IPS DF 4.7 (cell line): ENCODE measurements around the gene SGK1.

Source experiments
- DNase-seq: peaks from one replicate; pipeline ENCODE4 v3.0.0-alpha.2; 2013; ENCODE audit warnings: low spot score; ENCODE audit errors: extremely low read depth

Gene SGK1

DNA sequence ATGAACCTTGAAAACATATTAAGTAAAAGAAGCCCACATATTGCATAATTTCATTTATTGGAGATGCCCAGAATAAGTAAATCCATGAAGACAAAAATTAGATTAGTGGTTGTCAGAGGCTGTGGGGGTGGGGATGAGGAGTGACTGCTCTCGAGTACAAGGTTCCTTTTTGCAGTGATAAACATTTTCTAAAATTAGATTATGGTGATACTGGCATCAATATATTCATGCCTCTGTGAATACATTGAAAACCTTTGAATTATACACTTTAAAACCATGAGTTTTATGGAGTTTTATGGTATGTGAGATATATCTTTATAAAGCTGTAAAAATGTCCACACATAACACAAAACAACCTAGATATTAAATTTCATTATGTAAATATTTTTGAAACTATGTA, 189.8 kb downstream of the SGK1 start:
- no peak for DNase-seq

DNA sequence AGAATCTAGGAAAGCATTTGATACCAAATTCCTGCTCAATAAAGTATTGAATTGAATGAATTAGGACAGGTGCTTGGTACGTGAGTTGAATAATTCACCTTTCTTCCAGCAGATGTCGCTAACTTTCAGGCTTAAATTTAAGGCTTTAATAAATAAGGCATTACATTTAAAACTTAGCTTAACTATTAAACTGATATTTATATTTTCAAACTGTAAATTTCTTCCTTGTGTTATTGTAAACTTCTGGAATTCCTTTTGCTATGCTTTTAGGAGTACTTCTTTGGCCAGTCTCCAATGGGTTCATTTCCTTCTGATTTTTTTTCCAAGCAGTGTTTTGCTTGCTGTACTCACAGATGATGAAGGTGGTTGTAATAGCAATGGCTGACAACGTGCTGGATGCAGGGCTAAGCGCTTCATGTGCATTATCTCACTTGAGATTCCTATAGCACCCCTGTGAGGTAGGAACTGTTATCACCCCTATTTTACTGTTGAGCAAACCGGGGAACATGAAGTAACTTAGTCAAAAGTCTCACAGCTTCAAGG, 194.2 kb downstream of the SGK1 start:
- peak; percentile 28 for DNase-seq

DNA sequence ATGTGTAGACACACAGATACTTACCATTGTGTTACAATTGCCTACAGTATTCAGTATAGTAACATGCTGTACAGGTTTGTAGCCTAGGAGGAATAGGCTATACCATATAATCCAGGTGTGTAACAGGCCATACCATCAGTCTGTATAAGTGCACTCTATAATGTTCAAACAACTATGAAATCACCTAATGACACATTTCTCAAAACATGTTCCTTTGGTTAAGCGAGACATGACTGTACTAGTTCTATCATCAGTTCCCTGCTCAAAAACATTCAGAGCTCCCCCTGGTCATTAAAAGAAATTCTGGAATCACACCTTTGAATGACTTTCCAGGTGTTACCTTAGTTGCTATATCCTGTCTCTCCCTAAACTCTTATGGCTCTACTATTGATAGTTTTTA, 195.1 kb downstream of the SGK1 start:
- DNase-seq: no peak

DNA sequence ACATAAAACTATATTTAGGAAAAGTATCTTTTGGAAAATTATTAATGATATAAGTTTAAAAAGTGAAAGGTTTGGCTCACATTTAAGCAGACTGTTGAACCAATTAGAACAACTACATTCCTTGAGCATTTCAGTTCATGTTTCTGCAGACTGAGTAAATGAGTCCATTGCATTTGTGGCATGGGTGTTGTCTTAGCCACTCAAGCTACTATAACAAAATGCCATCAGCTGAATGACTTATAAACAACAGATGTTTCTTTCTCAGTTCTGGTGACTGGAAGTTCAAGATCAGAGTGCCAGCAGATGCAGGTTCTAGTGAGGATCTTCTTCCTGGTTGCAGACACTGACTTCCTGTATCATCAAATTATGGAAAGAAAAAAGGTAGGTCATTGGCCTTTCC, 198.4 kb downstream of the SGK1 start:
- no peak for DNase-seq
